Measurements from ENCODE around the gene DMXL1.

Gene DMXL1

GRCh38 chr5:119286511-119287488 lies 215.9 kb downstream of the DMXL1 start:
- Histone ChIP-seq H3K36me3 (ENCODE audit: control insufficient read depth in 2 of 2, insufficient read depth in 2 of 2, low read length in 2 of 2) (no peaks in the 10 kb centered on the region), H3K4me3 (ENCODE audit: low read length in 2 of 2) (no peak overlapping the region), H3K4me1 (ENCODE audit: control insufficient read depth in 2 of 2, insufficient read depth in 2 of 2, low read length in 2 of 2) (peaks cover 4 to 14% of the 10 kb centered on the region in 2 donors), H3K9me3 (ENCODE audit: control insufficient read depth in 2 of 2, low read length in 2 of 2) (no peaks in the 10 kb centered on the region), H3K9ac (ENCODE audit: low read depth in 1 of 2, low read length in 2 of 2) (peak overlapping the region in 1 of 2 donors; percentile 24), H3K27me3 (ENCODE audit: control insufficient read depth in 2 of 2, insufficient read depth in 2 of 2, low read length in 2 of 2) (no peaks in the 10 kb centered on the region), H3K27ac (ENCODE audit: low read depth in 2 of 2, low read length in 2 of 2) (no peak overlapping the region)

GRCh38 chr5:119287547-119288111 lies 216.7 kb downstream of the DMXL1 start:
- Histone ChIP-seq H3K4me3 (ENCODE audit: low read length in 2 of 2) (peak overlapping the region in 1 of 2 donors; percentile 28), H3K4me1 (ENCODE audit: control insufficient read depth in 2 of 2, insufficient read depth in 2 of 2, low read length in 2 of 2) (peaks cover 4 to 14% of the 10 kb centered on the region in 2 donors), H3K27me3 (ENCODE audit: control insufficient read depth in 2 of 2, insufficient read depth in 2 of 2, low read length in 2 of 2) (no peaks in the 10 kb centered on the region), H3K36me3 (ENCODE audit: control insufficient read depth in 2 of 2, insufficient read depth in 2 of 2, low read length in 2 of 2) (no peaks in the 10 kb centered on the region), H3K9me3 (ENCODE audit: control insufficient read depth in 2 of 2, low read length in 2 of 2) (no peaks in the 10 kb centered on the region), H3K27ac (ENCODE audit: low read depth in 2 of 2, low read length in 2 of 2) (no peak overlapping the region), H3K9ac (ENCODE audit: low read depth in 1 of 2, low read length in 2 of 2) (peak overlapping the region in 1 of 2 donors; percentile 24)

GRCh38 chr5:119288379-119289033 lies 217.6 kb downstream of the DMXL1 start:
- no peak overlapping the region for H3K9ac ChIP-seq (ENCODE audit: low read depth in 1 of 2, low read length in 2 of 2)
- H3K4me1 ChIP-seq (ENCODE audit: control insufficient read depth in 2 of 2, insufficient read depth in 2 of 2, low read length in 2 of 2) = peaks cover 4 to 14% of the 10 kb centered on the region in 2 donors
- no peak overlapping the region for H3K4me3 ChIP-seq (ENCODE audit: low read length in 2 of 2)
- no peak overlapping the region for H3K27ac ChIP-seq (ENCODE audit: low read depth in 2 of 2, low read length in 2 of 2)
- no peaks in the 10 kb centered on the region for H3K9me3 ChIP-seq (ENCODE audit: control insufficient read depth in 2 of 2, low read length in 2 of 2)
- H3K27me3 ChIP-seq (ENCODE audit: control insufficient read depth in 2 of 2, insufficient read depth in 2 of 2, low read length in 2 of 2) = no peaks in the 10 kb centered on the region
- H3K36me3 ChIP-seq (ENCODE audit: control insufficient read depth in 2 of 2, insufficient read depth in 2 of 2, low read length in 2 of 2) = no peaks in the 10 kb centered on the region

- Histone ChIP-seq H3K9me3 (ENCODE audit: control insufficient read depth in 2 of 2, low read length in 2 of 2) (no peaks in the 10 kb centered on the region), H3K9ac (ENCODE audit: low read depth in 1 of 2, low read length in 2 of 2) (peak overlapping the region in 1 of 2 donors; percentile 8), H3K27ac (ENCODE audit: low read depth in 2 of 2, low read length in 2 of 2) (no peak overlapping the region), H3K36me3 (ENCODE audit: control insufficient read depth in 2 of 2, insufficient read depth in 2 of 2, low read length in 2 of 2) (no peaks in the 10 kb centered on the region), H3K27me3 (ENCODE audit: control insufficient read depth in 2 of 2, insufficient read depth in 2 of 2, low read length in 2 of 2) (no peaks in the 10 kb centered on the region), H3K4me3 (ENCODE audit: low read length in 2 of 2) (no peak overlapping the region), H3K4me1 (ENCODE audit: control insufficient read depth in 2 of 2, insufficient read depth in 2 of 2, low read length in 2 of 2) (peaks cover 4 to 14% of the 10 kb centered on the region in 2 donors)
These were observed 218.7 kb downstream of the DMXL1 start for GRCh38 chr5:119289438-119290044.

GRCh38 chr5:119290161-119290569 lies 219.3 kb downstream of the DMXL1 start:
- Histone ChIP-seq H3K4me3 (ENCODE audit: low read length in 2 of 2) (peak overlapping the region in 1 of 2 donors; percentile 1), H3K27ac (ENCODE audit: low read depth in 2 of 2, low read length in 2 of 2) (no peak overlapping the region), H3K9ac (ENCODE audit: low read depth in 1 of 2, low read length in 2 of 2) (no peak overlapping the region), H3K4me1 (ENCODE audit: control insufficient read depth in 2 of 2, insufficient read depth in 2 of 2, low read length in 2 of 2) (peaks cover 4 to 14% of the 10 kb centered on the region in 2 donors), H3K9me3 (ENCODE audit: control insufficient read depth in 2 of 2, low read length in 2 of 2) (no peaks in the 10 kb centered on the region), H3K36me3 (ENCODE audit: control insufficient read depth in 2 of 2, insufficient read depth in 2 of 2, low read length in 2 of 2) (no peaks in the 10 kb centered on the region), H3K27me3 (ENCODE audit: control insufficient read depth in 2 of 2, insufficient read depth in 2 of 2, low read length in 2 of 2) (no peaks in the 10 kb centered on the region)

- H3K27me3 ChIP-seq (ENCODE audit: control insufficient read depth in 2 of 2, insufficient read depth in 2 of 2, low read length in 2 of 2) = no peaks in the 10 kb centered on the region
- H3K36me3 ChIP-seq (ENCODE audit: control insufficient read depth in 2 of 2, insufficient read depth in 2 of 2, low read length in 2 of 2) = no peaks in the 10 kb centered on the region
- no peak overlapping the region for H3K27ac ChIP-seq (ENCODE audit: low read depth in 2 of 2, low read length in 2 of 2)
- H3K9me3 ChIP-seq (ENCODE audit: control insufficient read depth in 2 of 2, low read length in 2 of 2) = no peaks in the 10 kb centered on the region
- H3K4me1 ChIP-seq (ENCODE audit: control insufficient read depth in 2 of 2, insufficient read depth in 2 of 2, low read length in 2 of 2) = peaks cover 4 to 14% of the 10 kb centered on the region in 2 donors
- peak overlapping the region in 1 of 2 donors; percentile 1 for H3K4me3 ChIP-seq (ENCODE audit: low read length in 2 of 2)
- no peak overlapping the region for H3K9ac ChIP-seq (ENCODE audit: low read depth in 1 of 2, low read length in 2 of 2)
These were observed 219.7 kb downstream of the DMXL1 start for GRCh38 chr5:119290607-119291006.

- no peaks in the 10 kb centered on the region for H3K9me3 ChIP-seq (ENCODE audit: control insufficient read depth in 2 of 2, low read length in 2 of 2)
- H3K27ac ChIP-seq (ENCODE audit: low read depth in 2 of 2, low read length in 2 of 2) = no peak overlapping the region
- no peaks in the 10 kb centered on the region for H3K36me3 ChIP-seq (ENCODE audit: control insufficient read depth in 2 of 2, insufficient read depth in 2 of 2, low read length in 2 of 2)
- H3K9ac ChIP-seq (ENCODE audit: low read depth in 1 of 2, low read length in 2 of 2) = no peak overlapping the region
- H3K4me1 ChIP-seq (ENCODE audit: control insufficient read depth in 2 of 2, insufficient read depth in 2 of 2, low read length in 2 of 2) = peaks cover 4 to 14% of the 10 kb centered on the region in 2 donors
- H3K27me3 ChIP-seq (ENCODE audit: control insufficient read depth in 2 of 2, insufficient read depth in 2 of 2, low read length in 2 of 2) = no peaks in the 10 kb centered on the region
- no peak overlapping the region for H3K4me3 ChIP-seq (ENCODE audit: low read length in 2 of 2)
These were observed 220.2 kb downstream of the DMXL1 start for GRCh38 chr5:119291056-119291455.

- Histone ChIP-seq H3K9me3 (ENCODE audit: control insufficient read depth in 2 of 2, low read length in 2 of 2) (no peaks in the 10 kb centered on the region), H3K27me3 (ENCODE audit: control insufficient read depth in 2 of 2, insufficient read depth in 2 of 2, low read length in 2 of 2) (no peaks in the 10 kb centered on the region), H3K4me3 (ENCODE audit: low read length in 2 of 2) (no peak overlapping the region), H3K4me1 (ENCODE audit: control insufficient read depth in 2 of 2, insufficient read depth in 2 of 2, low read length in 2 of 2) (peaks cover 4 to 14% of the 10 kb centered on the region in 2 donors), H3K9ac (ENCODE audit: low read depth in 1 of 2, low read length in 2 of 2) (no peak overlapping the region), H3K36me3 (ENCODE audit: control insufficient read depth in 2 of 2, insufficient read depth in 2 of 2, low read length in 2 of 2) (no peaks in the 10 kb centered on the region), H3K27ac (ENCODE audit: low read depth in 2 of 2, low read length in 2 of 2) (no peak overlapping the region)
These were observed 221.0 kb downstream of the DMXL1 start for GRCh38 chr5:119291877-119292276.

- Histone ChIP-seq H3K9ac (ENCODE audit: low read depth in 1 of 2, low read length in 2 of 2) (no peak overlapping the region), H3K4me3 (ENCODE audit: low read length in 2 of 2) (no peak overlapping the region), H3K36me3 (ENCODE audit: control insufficient read depth in 2 of 2, insufficient read depth in 2 of 2, low read length in 2 of 2) (no peaks in the 10 kb centered on the region), H3K27me3 (ENCODE audit: control insufficient read depth in 2 of 2, insufficient read depth in 2 of 2, low read length in 2 of 2) (no peaks in the 10 kb centered on the region), H3K4me1 (ENCODE audit: control insufficient read depth in 2 of 2, insufficient read depth in 2 of 2, low read length in 2 of 2) (peaks cover 4 to 10% of the 10 kb centered on the region in 2 donors), H3K27ac (ENCODE audit: low read depth in 2 of 2, low read length in 2 of 2) (no peak overlapping the region), H3K9me3 (ENCODE audit: control insufficient read depth in 2 of 2, low read length in 2 of 2) (no peaks in the 10 kb centered on the region)
These were observed 222.0 kb downstream of the DMXL1 start for GRCh38 chr5:119292701-119293515.

Measured in mucosa of rectum (tissue), 2 donors.